Stimulated activated CD4-positive, alpha-beta T cell treated with anti-CD3 and anti-CD28 coated beads, Interleukin-15, amount 100 ng/mL, for 48 hours (primary cell): ENCODE results near the gene LYPD1.
"Not testable (repeated sequence)": the region's sequence is repeated elsewhere in the genome, so short reads cannot be mapped to it uniquely, and the experiment has no call there.

ENCODE experiments used
- DNase-seq, 2 donors: peaks; one replicate each; pipeline ENCODE4 v3.0.0-alpha.2; 2020; ENCODE audit warnings: low read depth in 2 of 2

The LYPD1 gene, protein sequence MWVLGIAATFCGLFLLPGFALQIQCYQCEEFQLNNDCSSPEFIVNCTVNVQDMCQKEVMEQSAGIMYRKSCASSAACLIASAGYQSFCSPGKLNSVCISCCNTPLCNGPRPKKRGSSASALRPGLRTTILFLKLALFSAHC

DNA sequence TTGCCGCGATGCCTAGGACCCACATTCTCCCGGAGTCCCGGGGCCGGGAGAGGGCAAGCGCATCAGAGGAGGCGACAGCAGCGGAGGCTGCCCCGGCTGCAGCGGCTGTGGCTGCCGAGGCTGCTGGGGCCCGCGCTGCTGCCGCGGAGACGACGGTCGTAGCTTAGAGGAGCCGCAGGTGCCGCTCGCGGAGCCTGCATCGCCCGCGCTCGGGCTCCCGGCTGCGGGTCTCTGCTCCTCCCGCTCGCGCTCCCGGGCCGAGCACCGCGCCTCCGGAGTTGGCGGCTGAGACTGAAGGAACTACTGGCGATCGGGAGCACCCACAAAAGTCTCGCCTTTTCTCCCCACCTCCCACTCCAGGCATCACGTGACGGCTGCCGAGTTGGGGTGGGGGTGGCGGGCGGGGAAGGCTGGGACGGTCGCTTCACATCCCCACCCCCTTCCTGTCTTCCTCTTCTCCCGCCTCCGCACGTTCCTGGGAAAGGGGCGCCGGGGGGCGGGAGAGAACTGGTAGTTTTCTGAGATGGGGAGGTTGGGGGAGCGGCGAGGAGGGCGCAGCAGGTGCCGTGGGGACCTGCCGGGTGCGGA, at the start of gene LYPD1:
Gene LYPD1 (minus strand): TSS at position 298 of the 588 bp plus-strand sequence. CDS start 273 bp downstream, at position 25.
- no peak for DNase-seq

GRCh38 chr2:132719480-132719879, 49.5 kb upstream of the LYPD1 start:
- no peak for DNase-seq

GRCh38 chr2:132716954-132717353, 46.9 kb upstream of the LYPD1 start:
- DNase-seq, result no peak

- DNase-seq, result no peak
Observed at GRCh38 chr2:132715386-132716351, 45.7 kb upstream of the LYPD1 start.

GRCh38 chr2:132703396-132703795, 33.4 kb upstream of the LYPD1 start:
- no peak for DNase-seq

- DNase-seq, result no peak
Observed at GRCh38 chr2:132701810-132702209, 31.8 kb upstream of the LYPD1 start.

GRCh38 chr2:132699802-132700201, 29.8 kb upstream of the LYPD1 start:
- not testable (repeated sequence) for DNase-seq

DNA sequence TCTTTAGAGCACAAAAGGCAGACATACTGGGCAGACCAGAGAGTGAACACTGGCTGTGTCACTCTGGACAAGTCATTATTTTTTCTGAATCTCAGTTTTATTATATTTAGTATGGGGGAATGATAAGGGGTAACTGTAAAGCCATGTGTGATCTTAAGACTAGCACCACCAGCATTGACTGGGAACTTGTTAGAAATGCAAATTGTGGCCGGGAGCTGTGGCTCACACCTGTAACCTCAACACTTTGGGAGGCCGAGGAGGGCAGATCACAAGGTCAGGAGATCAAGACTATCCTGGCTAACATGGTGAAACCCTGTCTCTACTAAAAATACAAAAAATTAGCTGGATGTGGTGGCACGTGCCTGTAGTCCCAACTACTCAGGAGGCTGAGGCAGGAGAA, 28.3 kb upstream of the LYPD1 start:
- not testable (repeated sequence) for DNase-seq

GRCh38 chr2:132697556-132698205, 27.7 kb upstream of the LYPD1 start:
- DNase-seq, result no peak

DNA sequence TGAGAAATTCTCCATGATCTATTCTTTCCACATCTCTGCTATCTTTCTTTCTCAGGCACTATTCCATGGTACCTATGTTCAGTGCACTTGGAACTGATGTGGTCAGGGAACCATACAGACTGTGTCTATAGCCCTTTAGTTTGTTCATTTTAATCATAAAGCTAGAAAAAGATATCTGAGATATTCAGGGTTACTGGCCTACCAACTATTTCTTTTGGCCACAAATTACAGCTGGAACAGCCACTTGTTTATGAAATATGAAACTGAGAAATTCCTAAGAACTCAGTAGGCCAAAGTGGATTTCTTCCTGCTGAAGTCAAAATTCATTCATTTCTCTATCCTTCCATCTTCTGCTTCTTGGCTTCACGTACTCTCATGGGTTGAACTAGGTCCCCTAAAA, 22.8 kb upstream of the LYPD1 start:
- no peak for DNase-seq

DNA sequence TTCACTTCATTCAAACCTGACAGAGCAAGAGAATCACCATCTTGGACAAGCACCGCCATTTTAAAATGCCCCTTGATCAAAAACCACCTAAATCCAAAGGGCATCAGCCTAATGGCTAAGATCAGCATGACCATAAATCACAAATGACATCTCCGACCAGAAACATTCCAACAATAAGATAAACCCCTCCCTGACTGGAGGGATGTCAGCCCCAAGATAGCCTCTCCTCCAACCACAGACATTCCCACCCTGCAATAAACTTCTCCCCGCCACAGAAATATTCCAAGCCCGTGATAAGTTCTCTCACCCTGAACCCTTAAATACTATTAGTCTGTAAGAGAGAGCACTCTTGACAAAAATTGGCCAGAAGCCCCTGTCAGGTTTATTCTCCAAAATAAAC, 21.6 kb upstream of the LYPD1 start:
- no peak for DNase-seq

DNA sequence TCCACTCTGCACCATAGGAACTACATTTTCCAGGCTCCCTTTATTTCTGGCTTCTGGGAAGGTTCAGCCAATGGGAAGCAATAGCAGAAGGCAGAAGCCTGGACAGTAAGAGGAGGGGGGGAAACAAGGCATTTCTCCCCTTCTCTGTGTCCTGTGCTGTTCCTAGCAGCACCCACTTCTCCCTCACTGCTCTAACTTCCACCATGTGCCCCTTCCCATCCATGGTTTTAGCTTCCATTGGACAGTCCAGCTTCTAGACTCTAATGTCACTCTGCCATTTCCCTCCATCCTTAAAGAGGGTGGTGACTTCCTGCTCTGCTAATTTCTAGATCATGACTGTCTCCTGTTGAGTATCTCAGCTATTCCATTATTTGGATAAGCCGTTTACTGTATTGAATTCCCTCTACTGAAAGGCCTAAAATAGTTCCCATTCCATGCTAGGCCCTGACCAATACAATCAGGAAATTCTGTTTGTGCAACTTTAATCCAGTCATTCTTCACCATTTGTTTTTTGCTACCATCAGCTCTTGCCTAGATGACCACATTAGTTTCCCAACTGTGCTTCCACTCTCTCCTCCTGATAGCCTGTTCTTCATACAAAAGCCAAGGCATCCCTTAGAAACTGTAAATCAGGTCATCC, 20.8 kb upstream of the LYPD1 start:
- no peak for DNase-seq

- DNase-seq, result no peak
Observed at GRCh38 chr2:132681766-132682165, 11.8 kb upstream of the LYPD1 start.

- no peak for DNase-seq
Observed at GRCh38 chr2:132680544-132680943, 10.5 kb upstream of the LYPD1 start.

GRCh38 chr2:132678483-132678882, 8.5 kb upstream of the LYPD1 start:
- DNase-seq, result no peak

DNA sequence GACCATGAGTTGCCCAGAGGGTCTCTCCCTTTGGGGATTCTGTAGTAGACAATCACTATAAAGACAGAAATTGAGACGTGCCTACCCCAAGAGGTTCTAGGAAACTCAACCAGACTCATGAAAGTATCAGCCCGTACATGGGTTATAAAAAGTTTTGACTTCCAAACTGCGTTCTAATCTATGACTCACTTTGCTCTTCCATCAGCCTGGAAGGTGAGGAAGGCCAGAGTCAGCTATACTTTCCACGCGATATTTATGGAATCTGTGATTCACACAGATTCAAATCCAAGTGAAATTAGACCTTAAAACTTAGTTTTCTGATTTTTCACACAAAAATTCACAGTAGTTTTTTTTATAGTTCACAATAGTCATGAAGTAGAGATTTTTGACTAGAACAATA, 7.7 kb upstream of the LYPD1 start:
- no peak for DNase-seq

DNA sequence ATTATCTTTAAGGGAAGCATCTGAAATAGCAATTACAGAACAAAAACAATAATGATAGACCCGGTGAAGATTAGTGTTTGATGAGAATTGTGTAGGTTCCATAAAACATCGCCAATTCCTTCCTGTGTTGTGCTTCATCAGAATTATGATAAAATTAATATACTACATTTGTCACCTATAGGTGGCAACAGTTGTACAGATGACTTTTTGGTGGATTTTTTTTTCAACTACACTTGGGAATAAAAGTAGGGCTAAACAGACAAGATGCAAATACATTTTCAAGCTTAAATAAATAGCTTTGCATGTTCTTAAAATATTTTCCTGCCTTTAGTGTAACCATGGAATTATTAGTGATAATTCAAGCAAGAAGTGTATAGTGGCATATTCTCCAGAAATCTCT, 7.0 kb upstream of the LYPD1 start:
- no peak for DNase-seq

DNA sequence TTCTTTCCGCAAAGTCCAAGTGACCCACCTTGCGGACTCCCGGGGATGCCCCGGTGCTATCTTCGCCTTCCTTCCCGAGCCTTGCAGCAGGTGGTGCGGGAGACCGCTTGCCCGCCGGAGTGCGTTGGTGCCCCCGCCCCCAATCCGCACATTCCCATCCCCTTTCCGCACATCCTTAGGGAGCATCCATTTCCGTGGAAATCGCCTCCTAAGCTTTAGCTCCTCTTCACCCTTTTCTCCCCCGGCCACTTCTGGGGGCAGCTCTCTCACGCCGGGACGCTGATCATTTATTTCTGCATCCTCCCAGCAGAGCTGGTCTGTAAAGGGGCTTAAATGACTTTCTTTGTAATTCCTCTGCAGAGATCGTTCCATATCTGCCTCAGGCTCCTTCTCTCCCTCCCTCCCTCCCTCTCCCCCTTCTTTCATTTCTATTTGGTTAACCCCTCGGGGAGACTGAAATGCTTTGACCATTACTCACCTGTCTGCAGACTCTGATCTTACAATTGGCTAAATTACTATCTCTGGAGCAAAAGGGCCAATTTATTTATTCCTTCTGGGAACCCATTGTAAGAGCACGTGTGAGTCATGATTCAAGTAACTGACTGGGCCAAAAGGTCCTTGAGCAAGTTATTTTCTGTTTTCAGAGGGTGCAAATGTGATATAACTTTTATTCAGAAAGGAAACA, 1.3 kb upstream of the LYPD1 start:
- DNase-seq, result no peak

DNA sequence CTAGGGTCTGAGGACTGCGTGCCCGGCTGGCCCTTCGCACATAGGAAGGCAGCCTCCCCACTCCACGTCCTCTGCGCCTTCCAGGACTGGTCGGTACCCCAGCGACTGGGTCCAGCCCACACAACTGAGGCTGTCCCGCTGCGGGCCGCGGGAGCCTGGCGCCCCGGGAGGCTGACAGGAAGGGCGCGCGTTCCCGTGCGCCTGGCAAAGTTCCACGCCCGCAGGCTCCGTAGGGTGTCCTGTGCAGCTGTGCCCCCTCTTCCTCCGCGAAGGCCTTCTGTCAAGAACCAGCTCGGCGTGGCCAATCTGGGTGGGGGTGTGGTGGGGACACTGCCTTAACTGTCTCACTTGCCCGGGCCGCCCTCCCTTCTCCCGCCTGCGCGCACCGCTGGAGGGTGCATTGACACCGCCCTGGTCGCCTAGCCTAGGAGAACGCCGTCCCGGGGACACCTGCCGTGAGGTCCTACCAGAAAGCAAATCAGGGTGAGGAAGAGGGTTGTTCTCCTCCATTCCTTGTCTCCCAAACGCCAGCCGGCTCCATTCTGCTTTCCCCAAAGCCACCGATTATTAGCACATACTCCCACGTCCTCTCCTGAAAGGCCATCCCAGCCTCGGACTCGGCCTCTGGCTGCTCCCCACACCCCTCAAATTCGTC, 618 bp upstream of the LYPD1 start:
- DNase-seq, result no peak

DNA sequence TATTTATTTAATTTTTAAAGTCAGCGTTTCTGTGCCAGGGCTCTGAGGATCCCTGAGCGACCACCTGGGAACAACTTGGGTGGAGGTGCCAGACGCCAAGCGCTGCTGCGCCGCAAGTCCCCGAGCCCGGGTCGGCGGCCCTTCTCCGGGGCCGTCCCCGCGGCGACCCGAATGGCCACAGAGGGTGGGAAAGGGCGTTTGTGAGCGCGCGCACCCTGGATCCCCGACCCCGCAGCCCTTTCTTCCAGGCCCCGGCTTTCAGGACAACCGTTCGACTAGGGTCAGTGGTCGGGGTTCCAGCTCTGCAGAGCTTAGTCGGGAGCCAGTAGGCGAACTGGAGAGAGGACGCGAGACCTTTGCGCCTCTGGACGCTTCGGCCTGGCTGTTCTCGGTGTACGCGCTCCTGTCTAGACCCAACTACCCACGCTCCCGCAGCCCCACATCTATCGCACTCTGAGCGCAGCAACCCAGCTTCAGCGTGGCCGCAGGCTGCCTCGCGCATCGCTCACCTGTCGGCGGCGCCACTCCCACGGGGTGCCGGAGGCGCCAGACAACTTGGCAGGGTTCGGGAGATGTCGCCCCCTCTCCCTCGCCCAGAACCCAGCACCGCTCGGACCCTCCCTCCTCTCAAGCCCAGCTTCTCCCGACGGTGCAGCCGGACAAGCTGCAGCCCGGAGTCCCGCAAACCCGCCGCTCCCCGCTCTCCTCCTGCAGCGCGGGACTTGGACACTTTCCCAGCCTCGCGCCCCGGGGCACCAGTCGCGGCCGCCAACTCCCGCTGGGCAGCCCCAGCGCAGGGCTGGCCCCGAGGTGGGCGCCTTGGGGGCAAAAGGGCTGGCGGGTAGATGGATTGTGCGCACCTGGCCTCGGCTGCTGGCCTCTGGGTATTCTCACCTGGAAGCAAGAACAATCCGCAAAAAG, 758 bp downstream of the LYPD1 start:
- DNase-seq, result no peak
